T-helper 1 cell treated with Interleukin-12 subunit alpha and Interleukin-12 subunit beta and Interleukin-4 antibody, amounts not matched to agents 30 ng/mL and 1 ng/mL, for 36 hours (primary cell): ENCODE measurements around the gene IMPACT. TPM values are rescaled to one million over a fixed set of nuclear protein-coding genes. Genes with fewer than 3 reads are reported as not detected.

Source experiments
- total RNA-seq: library from RNA; stranded (reverse); gene quantifications from 2 replicates; pipeline ENCODE4 v1.2.3, GENCODE V29; 2022

The IMPACT gene
- total RNA-seq, 1 donor from 2014 or later = 10.4 TPM

Other genes with a start within 250 kb of the IMPACT start
- gene OSBPL1A, start 28.8 kb upstream of the IMPACT start, total RNA-seq = 1.1 and 1.7 TPM in 2 replicates
- 0.17 and 0.20 TPM in 2 replicates for gene HRH4, start 34.0 kb downstream of the IMPACT start, total RNA-seq